HG03060 (cell line): ENCODE measurements around the gene SH3BGRL.

Experiments used
- ATAC-seq: cut with Tn5 transposase; IDR thresholded peaks from one replicate; pipeline ENCODE4 v1.9.1; 2021; ENCODE audit warnings: low read depth, moderate number of reproducible peaks; ENCODE audit not compliant: unreplicated experiment

SH3BGRL gene

GRCh38 chrX:81201671-81202455 is at the start of gene SH3BGRL, which contains the start of gene HMGN5:
Gene SH3BGRL (plus strand): TSS chrX:81202102. CDS start chrX:81202201, 99 bp downstream.
Gene HMGN5 (minus strand): TSS chrX:81201913. CDS start chrX:81121549, 80,364 bp downstream.
- peak; percentile 75 for ATAC-seq

- ATAC-seq = no peak
Measured at GRCh38 chrX:81168391-81168790, 33.5 kb upstream of the SH3BGRL start.

GRCh38 chrX:81174286-81174685 is 27.6 kb upstream of the SH3BGRL start:
- no peak for ATAC-seq

- no peak for ATAC-seq
Measured at GRCh38 chrX:81195259-81195658, 6.6 kb upstream of the SH3BGRL start.

GRCh38 chrX:81195712-81196111 is 6.2 kb upstream of the SH3BGRL start:
- ATAC-seq = peak; percentile 65

GRCh38 chrX:81201071-81201470 is 831 bp upstream of the SH3BGRL start:
- no peak for ATAC-seq

- ATAC-seq = no peak
Measured at GRCh38 chrX:81202456-81202819, 536 bp downstream of the SH3BGRL start.

GRCh38 chrX:81202943-81203342 is 1.0 kb downstream of the SH3BGRL start:
- ATAC-seq = no peak

GRCh38 chrX:81205551-81205950 is 3.6 kb downstream of the SH3BGRL start:
- no peak for ATAC-seq

GRCh38 chrX:81206476-81206875 is 4.6 kb downstream of the SH3BGRL start:
- ATAC-seq = no peak

- ATAC-seq = no peak
Measured at GRCh38 chrX:81208916-81209315, 7.0 kb downstream of the SH3BGRL start.

GRCh38 chrX:81215685-81216084 is 13.8 kb downstream of the SH3BGRL start:
- no peak for ATAC-seq

- no peak for ATAC-seq
Measured at GRCh38 chrX:81229229-81229628, 27.3 kb downstream of the SH3BGRL start.

- no peak for ATAC-seq
Measured at GRCh38 chrX:81229901-81230300, 28.0 kb downstream of the SH3BGRL start.

- ATAC-seq = no peak
Measured at GRCh38 chrX:81231476-81231875, 29.6 kb downstream of the SH3BGRL start.

- no peak for ATAC-seq
Measured at GRCh38 chrX:81232218-81232617, 30.3 kb downstream of the SH3BGRL start.

GRCh38 chrX:81237516-81237915 is 35.6 kb downstream of the SH3BGRL start:
- no peak for ATAC-seq

GRCh38 chrX:81238166-81238565 is 36.3 kb downstream of the SH3BGRL start:
- no peak for ATAC-seq

- ATAC-seq = no peak
Measured at GRCh38 chrX:81240701-81241331, 38.9 kb downstream of the SH3BGRL start.

- ATAC-seq = no peak
Measured at GRCh38 chrX:81241753-81242152, 39.9 kb downstream of the SH3BGRL start.

- no peak for ATAC-seq
Measured at GRCh38 chrX:81255876-81256275, 54.0 kb downstream of the SH3BGRL start.

GRCh38 chrX:81257817-81258216 is 55.9 kb downstream of the SH3BGRL start:
- ATAC-seq = no peak
